ACC112 (cell line): ENCODE data around the gene FKBP2.

Source experiments
- H2AFZ ChIP-seq: fragments of 200-600 bp; sonication (generic); one replicate; pipeline ENCODE4 v1.6.0; 2017; ENCODE audit warnings: antibody characterized with exemption, low read length; ENCODE audit not compliant: unreplicated experiment
- H3K27ac ChIP-seq: fragments of 200-600 bp; sonication (generic); 2 replicates; pipeline ENCODE4 v1.5.1; 2014; ENCODE audit warnings: low read depth, mild to moderate bottlenecking, antibody characterized with exemption, low read length, moderate library complexity
- H3K27me3 ChIP-seq: fragments of 200-600 bp; sonication (generic); 2 replicates; pipeline ENCODE4 v1.6.1; 2014; ENCODE audit warnings: mild to moderate bottlenecking, antibody characterized with exemption, low read length, moderate library complexity, mixed read lengths; ENCODE audit not compliant: insufficient read depth
- H3K36me3 ChIP-seq: fragments of 200-600 bp; sonication (generic); 2 replicates; pipeline ENCODE4 v1.6.1; 2016; ENCODE audit warnings: mild to moderate bottlenecking, antibody characterized with exemption, low read length, moderate library complexity, mixed read lengths; ENCODE audit not compliant: insufficient read depth
- H3K4me1 ChIP-seq: fragments of 200-600 bp; sonication (generic); one replicate; pipeline ENCODE4 v1.6.1; 2016; ENCODE audit warnings: low read length, mixed read lengths; ENCODE audit not compliant: insufficient read depth, unreplicated experiment, control insufficient read depth
- H3K4me3 ChIP-seq: fragments of 200-600 bp; sonication (generic); 2 replicates; pipeline ENCODE4 v1.5.1; 2014; ENCODE audit warnings: mild to moderate bottlenecking, low read depth, low read length
- H3K79me2 ChIP-seq: fragments of 200-600 bp; sonication (generic); one replicate; pipeline ENCODE4 v1.6.0; 2016; ENCODE audit warnings: low read length; ENCODE audit not compliant: control insufficient read depth, unreplicated experiment, insufficient read depth

The FKBP2 gene

DNA sequence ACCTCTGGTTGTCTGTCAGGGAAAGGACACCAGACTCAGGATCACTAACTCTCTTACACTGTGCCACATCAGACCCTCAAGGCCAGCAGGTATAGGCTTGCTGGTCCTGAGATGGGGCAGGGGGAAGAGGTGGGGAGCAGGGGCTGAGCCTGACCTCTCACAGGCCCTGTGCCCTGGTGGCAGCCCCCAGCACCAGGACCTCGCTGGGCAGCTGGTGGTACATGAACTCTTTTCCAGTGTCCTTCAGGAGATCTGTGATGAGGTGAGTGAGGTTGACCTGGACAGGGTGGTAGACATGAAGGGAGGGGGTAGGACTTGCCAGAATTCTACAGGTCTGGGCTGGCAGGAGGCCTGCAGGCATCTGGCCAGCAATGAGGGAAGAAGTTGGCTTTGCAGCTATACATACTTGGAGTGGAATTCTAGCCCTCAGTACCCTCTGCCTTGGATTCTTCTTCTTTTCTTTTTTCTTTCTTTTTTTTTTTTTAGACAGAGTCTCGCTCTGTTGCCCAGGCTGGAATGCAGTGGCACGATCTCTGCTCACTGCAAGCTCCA, 13.4 kb upstream of the FKBP2 start:
- Histone ChIP-seq H3K27ac (no peak overlapping the region), H3K79me2 (peaks cover 15% of the 10 kb centered on the region), H3K4me3 (peak overlapping the region; percentile 83), H3K4me1 (peaks cover 15% of the 10 kb centered on the region), H3K27me3 (no peaks in the 10 kb centered on the region), H2AFZ (no peak overlapping the region), H3K36me3 (no peaks in the 10 kb centered on the region)

DNA sequence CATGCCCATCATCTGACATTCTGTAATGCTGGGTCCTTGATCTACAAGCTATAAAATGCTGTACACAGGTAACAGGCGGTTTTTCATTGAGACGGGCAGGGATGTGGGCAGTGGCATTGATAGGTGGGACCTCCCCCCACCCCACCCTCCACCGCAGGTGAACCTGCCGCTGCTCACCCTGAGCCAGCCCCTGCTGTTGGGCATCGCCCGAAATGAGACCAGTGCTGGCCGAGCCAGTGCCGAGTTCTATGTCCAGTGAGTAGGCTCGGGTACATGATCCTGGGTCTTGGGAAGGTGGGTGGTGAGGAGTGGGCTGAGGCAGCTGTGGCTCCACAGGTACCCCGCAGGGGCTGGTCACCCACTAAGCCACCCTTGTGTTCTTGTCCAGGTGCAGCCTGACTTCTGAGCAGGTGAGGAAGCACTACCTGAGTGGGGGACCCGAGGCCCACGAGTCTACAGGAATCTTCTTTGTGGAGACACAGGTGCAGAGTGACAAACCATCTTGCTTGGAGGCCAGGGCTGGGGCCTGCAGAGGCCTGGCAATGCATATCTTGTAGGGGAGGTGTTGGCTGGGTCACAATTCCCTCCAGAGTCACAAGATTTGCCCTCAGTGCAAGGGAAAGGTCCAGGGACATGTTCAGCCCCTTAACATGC, 11.7 kb upstream of the FKBP2 start:
- H3K4me3 ChIP-seq = no peak overlapping the region
- no peak overlapping the region for H3K27ac ChIP-seq
- no peaks in the 10 kb centered on the region for H3K36me3 ChIP-seq
- no peak overlapping the region for H2AFZ ChIP-seq
- peaks cover 16% of the 10 kb centered on the region for H3K4me1 ChIP-seq
- no peaks in the 10 kb centered on the region for H3K27me3 ChIP-seq
- H3K79me2 ChIP-seq = peaks cover 15% of the 10 kb centered on the region

DNA sequence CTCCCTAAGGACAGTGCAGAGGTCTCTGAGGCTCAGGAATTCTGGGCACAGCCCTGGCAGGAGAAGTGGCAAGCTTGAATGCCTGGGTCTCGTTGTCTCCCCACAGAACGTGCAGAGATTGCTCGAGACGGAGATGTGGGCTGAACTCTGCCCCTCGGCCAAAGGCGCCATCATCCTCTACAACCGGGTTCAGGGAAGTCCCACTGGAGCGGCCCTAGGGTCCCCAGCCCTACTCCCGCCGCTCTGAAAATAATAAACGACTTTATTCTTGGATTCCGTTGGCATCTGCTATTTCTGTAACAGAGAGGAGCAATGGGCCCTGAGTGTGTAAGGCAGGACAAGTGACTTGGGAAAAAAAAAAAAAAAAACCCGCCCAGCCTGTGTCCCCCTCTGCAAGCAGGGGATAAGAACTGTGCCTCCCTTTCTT, 11.1 kb upstream of the FKBP2 start:
- Histone ChIP-seq H3K27me3 (no peaks in the 10 kb centered on the region), H2AFZ (no peak overlapping the region), H3K4me3 (peak overlapping the region; percentile 76), H3K4me1 (peaks cover 16% of the 10 kb centered on the region), H3K36me3 (no peaks in the 10 kb centered on the region), H3K27ac (no peak overlapping the region), H3K79me2 (peaks cover 15% of the 10 kb centered on the region)

DNA sequence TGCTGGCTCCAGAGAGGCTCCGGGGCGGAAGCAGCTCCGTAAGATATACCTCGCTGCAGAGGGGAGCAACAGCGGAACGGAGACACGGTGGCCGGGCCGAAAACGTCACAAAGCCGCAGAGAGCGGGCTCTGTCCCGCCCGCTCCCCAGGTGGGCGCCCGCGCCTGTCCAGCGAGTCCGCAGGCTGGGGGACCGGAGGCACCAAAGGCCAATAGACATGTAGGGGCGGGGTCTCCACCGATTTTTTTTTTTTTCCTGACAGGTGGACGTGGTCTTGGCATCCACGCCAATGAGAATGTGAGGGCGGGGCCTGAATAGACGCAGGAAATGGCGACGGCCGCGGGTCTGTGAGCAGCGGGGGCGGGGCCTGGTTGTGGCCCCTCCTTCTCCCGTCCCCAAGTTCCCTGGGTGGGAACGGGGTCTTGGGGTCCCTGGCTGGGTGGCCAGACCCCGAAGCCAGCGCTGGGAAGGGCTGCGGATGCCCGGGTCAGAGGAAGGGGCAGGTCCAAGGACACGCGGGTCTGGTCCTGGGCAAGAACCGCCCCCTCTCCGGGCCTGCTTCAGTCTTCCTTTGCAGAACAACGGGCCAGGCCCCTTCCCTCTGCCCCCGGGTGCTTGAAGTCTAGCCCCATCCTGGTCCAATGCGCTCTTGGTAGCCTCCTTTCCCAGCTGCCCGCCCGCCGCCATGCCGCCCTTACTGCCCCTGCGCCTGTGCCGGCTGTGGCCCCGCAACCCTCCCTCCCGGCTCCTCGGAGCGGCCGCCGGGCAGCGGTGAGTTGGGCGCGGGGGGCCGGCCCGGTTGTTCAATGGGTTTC, 10.5 kb upstream of the FKBP2 start, which contains the start of gene DNAJC4:
Gene DNAJC4, plus strand, starts transcription at position 378 of the 814 bp plus-strand sequence. Its CDS starts 307 bp downstream, at position 685.
- peak within 1 kb of the TSS; percentile 70 for H2AFZ ChIP-seq
- H3K4me1 ChIP-seq = peaks cover 10% of the 10 kb centered on the region
- no peaks in the 10 kb centered on the region for H3K36me3 ChIP-seq
- H3K79me2 ChIP-seq = peaks cover 20% of the 10 kb centered on the region
- H3K27ac ChIP-seq = no peak within 1 kb of the TSS
- no peaks in the 10 kb centered on the region for H3K27me3 ChIP-seq
- peak within 1 kb of the TSS; percentile 76 for H3K4me3 ChIP-seq

DNA sequence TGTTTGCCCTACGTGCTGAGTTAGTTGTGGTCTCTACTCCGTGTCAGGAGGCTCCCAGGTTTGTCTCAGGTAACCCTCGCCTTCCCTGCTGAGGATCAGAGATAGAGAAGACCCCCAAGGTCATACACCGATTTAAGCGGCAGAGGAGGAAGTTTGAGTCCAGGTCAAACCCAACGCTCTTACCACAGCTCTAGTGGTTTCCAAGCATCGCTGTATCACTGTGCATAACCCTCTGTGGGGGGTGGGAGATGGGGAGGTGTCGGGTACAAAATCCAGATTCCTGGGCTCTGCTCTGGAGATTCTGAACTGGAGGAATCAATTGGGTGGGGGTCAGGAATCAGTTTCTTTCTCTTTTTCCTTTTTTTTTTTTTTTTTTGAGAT, 9.9 kb upstream of the FKBP2 start:
- H3K4me3 ChIP-seq = peak overlapping the region; percentile 76
- no peaks in the 10 kb centered on the region for H3K27me3 ChIP-seq
- peak overlapping the region; percentile 70 for H2AFZ ChIP-seq
- no peak overlapping the region for H3K27ac ChIP-seq
- no peaks in the 10 kb centered on the region for H3K36me3 ChIP-seq
- H3K79me2 ChIP-seq = peaks cover 24% of the 10 kb centered on the region
- peaks cover 8% of the 10 kb centered on the region for H3K4me1 ChIP-seq

DNA sequence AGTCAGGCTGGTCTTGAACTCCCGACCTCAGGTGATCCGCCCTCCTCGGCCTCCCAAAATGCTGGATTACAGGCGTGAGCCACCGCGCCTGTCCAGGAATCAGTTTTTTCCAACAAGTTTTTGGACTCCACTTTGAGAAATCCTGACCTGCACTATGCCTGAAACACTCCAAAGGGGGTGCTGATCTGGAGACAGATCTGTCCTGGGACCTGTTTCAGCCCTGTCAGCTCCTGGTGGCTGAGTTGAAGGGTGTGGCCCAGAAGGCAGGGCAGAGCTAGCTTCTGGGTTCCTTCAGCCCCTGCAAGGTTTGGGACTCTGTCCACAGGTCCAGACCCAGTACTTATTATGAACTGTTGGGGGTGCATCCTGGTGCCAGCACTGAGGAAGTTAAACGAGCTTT, 9.3 kb upstream of the FKBP2 start:
- Histone ChIP-seq H3K4me3 (no peak overlapping the region; the same call in 1 of the 2 replicates), H3K27me3 (no peaks in the 10 kb centered on the region), H3K36me3 (no peaks in the 10 kb centered on the region), H2AFZ (no peak overlapping the region), H3K79me2 (peaks cover 22% of the 10 kb centered on the region), H3K27ac (no peak overlapping the region), H3K4me1 (peaks cover 8% of the 10 kb centered on the region)

DNA sequence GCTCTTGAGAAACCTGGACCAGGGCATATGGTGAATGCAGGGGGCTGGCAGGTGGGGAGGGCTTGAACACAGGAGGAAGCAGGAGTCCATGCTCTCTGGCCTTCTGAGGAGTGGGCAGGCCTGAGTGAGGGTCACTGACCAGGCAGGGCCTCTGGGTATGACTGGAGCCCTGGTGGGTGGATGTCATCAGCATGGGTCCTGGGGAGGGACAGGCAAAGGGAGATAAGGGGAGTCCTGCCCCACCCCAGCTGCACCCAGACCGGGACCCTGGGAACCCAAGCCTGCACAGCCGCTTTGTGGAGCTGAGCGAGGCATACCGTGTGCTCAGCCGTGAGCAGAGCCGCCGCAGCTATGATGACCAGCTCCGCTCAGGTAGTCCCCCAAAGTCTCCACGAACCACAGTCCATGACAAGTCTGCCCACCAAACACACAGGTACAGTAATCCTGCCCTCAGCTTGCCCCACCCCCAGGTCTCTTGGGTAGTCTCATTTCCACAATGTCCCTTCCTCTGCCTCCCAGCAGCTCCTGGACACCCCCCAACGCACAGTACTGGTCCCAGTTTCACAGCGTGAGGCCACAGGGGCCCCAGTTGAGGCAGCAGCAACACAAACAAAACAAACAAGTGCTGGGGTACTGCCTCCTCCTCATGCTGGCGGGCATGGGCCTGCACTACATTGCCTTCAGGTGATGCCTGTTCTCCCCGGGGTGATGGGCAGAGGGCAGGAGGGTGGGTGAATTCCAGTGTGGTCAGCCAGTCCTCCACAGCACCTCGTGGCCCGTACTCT, 8.5 kb upstream of the FKBP2 start:
- no peak overlapping the region for H3K27ac ChIP-seq
- no peaks in the 10 kb centered on the region for H3K36me3 ChIP-seq
- peaks cover 7% of the 10 kb centered on the region for H3K4me1 ChIP-seq
- H2AFZ ChIP-seq = no peak overlapping the region
- no peaks in the 10 kb centered on the region for H3K27me3 ChIP-seq
- H3K4me3 ChIP-seq = no peak overlapping the region
- peaks cover 13% of the 10 kb centered on the region for H3K79me2 ChIP-seq

DNA sequence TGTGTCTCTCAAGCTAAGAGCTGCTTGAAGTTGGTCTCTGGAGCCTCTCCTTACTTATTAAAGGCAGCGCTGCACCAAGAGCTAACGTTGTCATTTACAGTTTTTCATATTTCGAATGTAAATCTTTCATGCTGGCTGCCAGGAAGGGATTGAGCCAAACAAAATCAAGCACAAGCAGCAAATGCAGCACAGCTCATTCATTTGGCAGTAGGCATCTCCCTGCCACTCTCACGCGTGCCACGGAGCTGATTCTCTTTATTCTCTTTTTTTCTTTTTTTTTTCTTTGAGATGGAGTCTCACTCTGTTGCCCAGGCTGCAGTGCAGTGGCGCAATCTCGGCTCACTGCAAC, 8.0 kb upstream of the FKBP2 start:
- Histone ChIP-seq H3K4me1 (peaks cover 4% of the 10 kb centered on the region), H3K36me3 (no peaks in the 10 kb centered on the region), H2AFZ (no peak overlapping the region), H3K27ac (no peak overlapping the region), H3K79me2 (peaks cover 11% of the 10 kb centered on the region), H3K27me3 (no peaks in the 10 kb centered on the region), H3K4me3 (no peak overlapping the region)

DNA sequence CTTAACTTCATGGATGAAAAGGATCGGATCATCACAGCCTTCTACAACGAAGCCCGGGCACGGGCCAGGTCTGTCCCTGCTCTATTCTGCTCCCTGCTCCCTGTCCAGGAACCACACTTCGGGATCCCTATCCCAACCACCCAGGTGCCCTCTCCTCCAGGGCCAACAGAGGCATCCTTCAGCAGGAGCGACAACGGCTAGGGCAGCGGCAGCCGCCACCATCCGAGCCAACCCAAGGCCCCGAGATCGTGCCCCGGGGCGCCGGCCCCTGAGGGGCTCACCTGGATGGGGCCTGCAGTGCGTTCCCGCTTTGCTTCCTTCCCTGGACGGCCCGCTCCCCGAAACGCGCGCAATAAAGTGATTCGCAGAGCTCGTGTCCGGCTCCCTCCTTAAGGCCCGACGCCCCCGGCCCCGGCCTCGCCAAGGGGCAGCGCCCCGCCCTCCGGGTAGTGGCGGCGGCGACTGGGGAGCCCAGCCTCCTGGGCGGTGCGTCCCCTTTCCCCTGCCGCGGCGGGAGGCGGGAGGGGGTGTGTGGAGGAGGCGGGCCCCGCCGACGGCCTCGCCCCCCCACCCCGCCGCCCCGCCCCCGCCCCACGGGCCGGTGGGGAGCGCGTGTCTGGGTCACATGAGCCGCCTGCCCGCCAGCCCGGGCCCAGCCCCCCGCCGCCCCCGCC, 6.8 kb upstream of the FKBP2 start, which contains the start of gene VEGFB:
Gene VEGFB, plus strand, starts transcription at position 672 of the 674 bp plus-strand sequence. CDS start 250 bp downstream, outside the sequence.
- Histone ChIP-seq H2AFZ (no peak within 1 kb of the TSS), H3K4me3 (peak within 1 kb of the TSS; percentile 88), H3K4me1 (peaks cover 4% of the 10 kb centered on the region), H3K79me2 (peaks cover 11% of the 10 kb centered on the region), H3K27ac (no peak within 1 kb of the TSS), H3K27me3 (no peaks in the 10 kb centered on the region), H3K36me3 (no peaks in the 10 kb centered on the region)
